H1 (cell line): ENCODE data around the gene MIP. TPM values are rescaled to one million over a fixed set of nuclear protein-coding genes. Genes with fewer than 3 reads are reported as not detected.

ENCODE experiments used
- CTCF ChIA-PET: fragments of 300-600 bp; sonication (Branson Sonifier 250); formaldehyde crosslinking; loops from one replicate; lab custom pipeline; 2021; ENCODE audit not compliant: partially characterized antibody; lab: Charles Lee
- POLR2A ChIA-PET: fragments of 300-600 bp; sonication (Branson Sonifier 250); formaldehyde crosslinking; loops from one replicate; lab custom pipeline; 2021; ENCODE audit warnings: inconsistent platforms; ENCODE audit not compliant: partially characterized antibody; lab: Charles Lee
- DNase-seq, 2 experiments: peaks; one replicate each; pipeline versions ENCODE4 v3.0.0 to v3.0.0-alpha.2; 2010 to 2022; ENCODE audit warnings: low spot score in 2 of 2, low read depth in 1 of 2, mixed read lengths in 1 of 2
- FAIRE-seq: peaks from 2 replicates; lab custom pipeline; 2011; peaks lifted over from hg19 to GRCh38; lab: Jason Lieb, UNC
- H2AFZ ChIP-seq: 2 replicates; pipeline ENCODE4 v1.8.1; 2012; ENCODE audit warnings: low read length, inconsistent platforms
- H2AK5ac ChIP-seq: 2 replicates; pipeline ENCODE4 v1.6.1; 2013; ENCODE audit warnings: low read depth, low read length
- H2BK120ac ChIP-seq: replicated peaks from 2 replicates; pipeline ENCODE3; 2013; ENCODE audit warnings: low read depth, low read length, inconsistent platforms
- H2BK12ac ChIP-seq: 2 replicates; pipeline ENCODE4 v1.6.1; 2013; ENCODE audit warnings: low read depth, low read length
- H2BK15ac ChIP-seq: 2 replicates; pipeline ENCODE4 v1.6.1; 2013; ENCODE audit warnings: low read length
- H2BK20ac ChIP-seq: 2 replicates; pipeline ENCODE4 v1.6.1; 2013; ENCODE audit warnings: low read length
- H2BK5ac ChIP-seq: 2 replicates; pipeline ENCODE4 v1.6.1; 2013; ENCODE audit warnings: low read depth, low read length
- H3K14ac ChIP-seq: 2 replicates; pipeline ENCODE4 v1.6.1; 2013; ENCODE audit warnings: inconsistent platforms; ENCODE audit not compliant: insufficient read length
- H3K18ac ChIP-seq: 2 replicates; pipeline ENCODE4 v1.6.1; 2013; ENCODE audit warnings: low read length; ENCODE audit errors: extremely low read depth
- H3K23ac ChIP-seq: 2 replicates; pipeline ENCODE4 v1.6.1; 2013; ENCODE audit warnings: inconsistent platforms; ENCODE audit not compliant: insufficient read length
- H3K23me2 ChIP-seq: 2 replicates; pipeline ENCODE4 v1.6.1; 2013; ENCODE audit warnings: low read depth, low read length
- H3K27ac ChIP-seq: 2 replicates; pipeline ENCODE4 v1.6.1; 2011; ENCODE audit warnings: low read depth, low read length, inconsistent platforms
- H3K27me3 ChIP-seq, 4 experiments: replicated peaks in 1 of 4; 1 replicate in 1 of 4; 2 replicates in 3 of 4; pipeline versions ENCODE4 v1.6.1 to v1.8.1; 2011 to 2013; ENCODE audit warnings: low read length in 3 of 4, mild to moderate bottlenecking in 3 of 4, inconsistent platforms in 2 of 4, mixed read lengths in 2 of 4, moderate library complexity in 1 of 4; ENCODE audit not compliant: control insufficient read depth in 3 of 4, insufficient read depth in 3 of 4; ENCODE audit errors: extremely low read depth in 1 of 4
- H3K36me3 ChIP-seq, 4 experiments: 2 replicates each; pipeline versions ENCODE4 v1.6.1 to v1.8.1; 2011 to 2013; ENCODE audit warnings: mild to moderate bottlenecking in 4 of 4, low read length in 3 of 4, moderate library complexity in 2 of 4, control low read depth in 1 of 4, inconsistent platforms in 1 of 4; ENCODE audit not compliant: insufficient read depth in 4 of 4, control insufficient read depth in 2 of 4
- H3K4ac ChIP-seq: replicated peaks from 2 replicates; pipeline ENCODE3; 2013; ENCODE audit warnings: low read length, low read depth, mixed read lengths, inconsistent platforms; ENCODE audit not compliant: insufficient read length
- H3K4me1 ChIP-seq, 4 experiments: replicated peaks in 1 of 4; 1 replicate in 1 of 4; 2 replicates in 3 of 4; pipeline versions ENCODE4 v1.6.1 to v1.8.1; 2011 to 2013; ENCODE audit warnings: low read length in 3 of 4, inconsistent platforms in 2 of 4, mixed read lengths in 1 of 4; ENCODE audit not compliant: insufficient read depth in 4 of 4, control insufficient read depth in 3 of 4
- H3K4me2 ChIP-seq, 2 experiments: 2 replicates each; pipeline versions ENCODE4 v1.6.1 to v1.8.1; 2011 to 2013; ENCODE audit warnings: low read depth in 2 of 2, low read length in 2 of 2, control low read depth in 1 of 2, inconsistent platforms in 1 of 2, mild to moderate bottlenecking in 1 of 2; ENCODE audit not compliant: insufficient read depth in 1 of 2
- H3K4me3 ChIP-seq, 4 experiments: fragments of 200-600, 300-600 bp in 1 of 4; sonication (generic), shearing (Covaris generic), sonication (Bioruptor Twin) in 1 of 4; 2 replicates each; pipeline versions ENCODE4 v1.5.1 to v1.8.1; 2011 to 2016; ENCODE audit warnings: low read length in 4 of 4, low read depth in 3 of 4, control low read depth in 2 of 4, inconsistent platforms in 2 of 4, mild to moderate bottlenecking in 2 of 4, mixed read lengths in 1 of 4, moderate library complexity in 1 of 4; ENCODE audit not compliant: insufficient read depth in 2 of 4; ENCODE audit errors: extremely low read depth in 1 of 4
- H3K56ac ChIP-seq: replicated peaks from 2 replicates; pipeline ENCODE3; 2013; ENCODE audit warnings: low read depth, mild to moderate bottlenecking, mixed read lengths, low read length, inconsistent platforms; ENCODE audit not compliant: insufficient read length
- H3K79me1 ChIP-seq: 2 replicates; pipeline ENCODE4 v1.6.1; 2013; ENCODE audit warnings: low read depth, low read length, control low read depth
- H3K79me2 ChIP-seq, 2 experiments: 2 replicates each; pipeline versions ENCODE4 v1.6.1 to v1.8.1; 2012 to 2013; ENCODE audit warnings: low read length in 2 of 2, mild to moderate bottlenecking in 2 of 2, inconsistent platforms in 1 of 2; ENCODE audit not compliant: insufficient read depth in 2 of 2, control insufficient read depth in 1 of 2
- H3K9ac ChIP-seq, 4 experiments: replicated peaks in 1 of 4; 1 replicate in 1 of 4; 2 replicates in 3 of 4; pipeline versions ENCODE4 v1.6.1 to v1.8.1; 2011 to 2013; ENCODE audit warnings: low read depth in 3 of 4, low read length in 3 of 4, control low read depth in 2 of 4, mild to moderate bottlenecking in 2 of 4, moderate library complexity in 2 of 4, inconsistent platforms in 1 of 4; ENCODE audit errors: extremely low read depth in 1 of 4
- H3K9me3 ChIP-seq, 2 experiments: 2 replicates each; pipeline versions ENCODE4 v1.6.1 to v1.8.1; 2012 to 2013; ENCODE audit warnings: mild to moderate bottlenecking in 2 of 2, moderate library complexity in 2 of 2, control low read depth in 1 of 2, inconsistent platforms in 1 of 2, low read depth in 1 of 2, low read length in 1 of 2, mixed read lengths in 1 of 2; ENCODE audit not compliant: insufficient read depth in 2 of 2
- H4K20me1 ChIP-seq, 2 experiments: replicated peaks in 1 of 2; 2 replicates each; pipeline versions ENCODE3 to v1.8.1; 2011 to 2013; ENCODE audit warnings: inconsistent platforms in 2 of 2, low read length in 2 of 2, mild to moderate bottlenecking in 1 of 2; ENCODE audit not compliant: insufficient read depth in 2 of 2, control insufficient read depth in 1 of 2
- H4K5ac ChIP-seq: 2 replicates; pipeline ENCODE4 v1.6.1; 2013; ENCODE audit warnings: low read length, low read depth, mixed read lengths, inconsistent platforms; ENCODE audit not compliant: insufficient read length
- H4K8ac ChIP-seq: 2 replicates; pipeline ENCODE4 v1.8.0; 2013; ENCODE audit warnings: mild to moderate bottlenecking, moderate library complexity, low read length, inconsistent platforms; ENCODE audit not compliant: insufficient read depth; ENCODE audit errors: extremely low read depth
- H4K91ac ChIP-seq: replicated peaks from 2 replicates; pipeline ENCODE3; 2013; ENCODE audit warnings: low read length, mixed read lengths, inconsistent platforms; ENCODE audit not compliant: insufficient read length
- CBX5 ChIP-seq: fragments of 300-800, 300-1000 bp; sonication (generic); IDR thresholded peaks from 2 replicates; pipeline ENCODE4 v1.7.1; 2016; ENCODE audit warnings: antibody characterized with exemption, low read length, low read depth
- EP300 ChIP-seq, 2 experiments: IDR thresholded peaks; 1 replicate in 1 of 2; 2 replicates in 1 of 2; pipeline ENCODE4 v1.6.1; 2011 to 2012; ENCODE audit warnings: low read depth in 2 of 2, low read length in 2 of 2, mild to moderate bottlenecking in 2 of 2, borderline replicate concordance in 1 of 2, inconsistent platforms in 1 of 2, moderate library complexity in 1 of 2
- KDM4A ChIP-seq: IDR thresholded peaks from one replicate; pipeline ENCODE4 v1.7.1; 2012; ENCODE audit warnings: low read depth, mild to moderate bottlenecking, moderate library complexity, low read length, inconsistent platforms; ENCODE audit not compliant: severe bottlenecking
- SIN3A ChIP-seq, 2 experiments: IDR thresholded peaks in 1 of 2; conservative IDR thresholded peaks in 1 of 2; 2 replicates each; pipeline ENCODE4 v1.6.1; 2011 to 2012; ENCODE audit warnings: low read length in 2 of 2, improper control_type of control experiment in 1 of 2, low read depth in 1 of 2, mild to moderate bottlenecking in 1 of 2
- TAF1 ChIP-seq: IDR thresholded peaks from 2 replicates; pipeline ENCODE4 v1.6.1; 2011; ENCODE audit warnings: mild to moderate bottlenecking, low read depth, low read length
- WGBS, 2 experiments: shearing (Covaris generic) in 1 of 2; methylation state at CpG; one replicate each; pipeline versions ENCODE4 v1.1.6 to v1.1.7; 2013 to 2015; ENCODE audit warnings: low lambda C conversion rate in 2 of 2, mixed read lengths in 2 of 2, inconsistent platforms in 1 of 2, low coverage in 1 of 2, missing lambda C conversion rate in 1 of 2; ENCODE audit not compliant: insufficient replicate concordance in 2 of 2, insufficient coverage in 1 of 2, insufficient read length in 1 of 2; ENCODE audit errors: extremely low coverage in 1 of 2, missing lambda C conversion rate in 1 of 2; 5-methylcytosine and 5-hydroxymethylcytosine counted together
- polyA plus RNA-seq, 7 experiments: library from polyadenylated mRNA; depleted of rRNA in 3 of 7; stranded (reverse) in 5 of 7; unstranded in 2 of 7; fragments of >200 nt in 5 of 7; fragments of 200-250 nt in 2 of 7; gene quantifications; 1 replicate in 5 of 7; 2 replicates in 1 of 7; 4 replicates in 1 of 7; pipeline versions ENCODE4 v1.2.1 to v1.2.3, GENCODE V29; 2011 to 2013; ENCODE audit warnings: missing spikeins in 2 of 7, mixed read lengths in 2 of 7
- total RNA-seq: library from RNA; stranded (reverse); fragmentation: NEBNext Ultra II Directional; extraction: Animal tissue kit (Norgen Biotek cat#: 25700); gene quantifications from 2 replicates; pipeline ENCODE4 v1.2.1, GENCODE V29; 2021

Gene MIP
- total and polyA plus RNA-seq, 2 of the 8 experiments (the other 6 are each of a cell fraction or from before 2014, with no cell fraction given), result 0.05 TPM; not detected in 1

- no peak overlapping the region for H4K8ac ChIP-seq
- ChIA-PET CTCF (interaction anchor here (0.9 to 1.9 kb wide), 3 partner anchors 19 to 743 kb away, joined by 3 to 7 read pairs (median 3); no protein-coding TSS in a partner anchor), POLR2A (interaction anchor here (1.9 kb wide), 1 partner anchor 17 kb away, joined by 7 read pairs; the partner anchor contains the start of gene TIMELESS)
- no peak overlapping the region for H3K23ac ChIP-seq
- H4K20me1 ChIP-seq, result peaks cover 0 to 1% of the 10 kb centered on the region in 2 experiments
- H3K36me3 ChIP-seq, result peaks cover 28 to 58% (median 48%) of the 10 kb centered on the region in 4 experiments
- DNase-seq, result no peak
- H3K27me3 ChIP-seq, result no peaks in the 10 kb centered on the region
- H2BK20ac ChIP-seq, result no peak overlapping the region
- no peak overlapping the region for H3K14ac ChIP-seq
- H3K9me3 ChIP-seq, result no peaks in the 10 kb centered on the region
- FAIRE-seq, result no peak
- peaks cover 0 to 24% of the 10 kb centered on the region in 2 experiments; a peak in 2 of 4 replicates for H3K79me2 ChIP-seq
- H3K27ac ChIP-seq, result no peak overlapping the region
- no peak overlapping the region for H3K4ac ChIP-seq
- H2AFZ ChIP-seq, result no peak overlapping the region
- H4K5ac ChIP-seq, result no peak overlapping the region
- no peak overlapping the region for H3K18ac ChIP-seq
- H2BK120ac ChIP-seq, result no peak overlapping the region
- H2BK5ac ChIP-seq, result no peak overlapping the region
- no peak for TF ChIP-seq CBX5
- TF ChIP-seq SIN3A (conservative IDR thresholded peaks at IDR 0.05 in 1 of 2, IDR thresholded peaks at IDR 0.05 in 1 of 2; ENCODE audit: low read depth in 1 of 2, low read length in 2 of 2), result no peak
- no peak for TF ChIP-seq EP300 (IDR thresholded peaks at IDR 0.05; ENCODE audit: borderline replicate concordance in 1 of 2, low read depth in 2 of 2, low read length in 2 of 2)
- no peak for TF ChIP-seq TAF1
- TF ChIP-seq KDM4A, result no peak
- 0 out of 2 replicates have a peak, but pooled peaks cover 2% of the 10 kb centered on the region for H3K79me1 ChIP-seq
- no peak overlapping the region for H4K91ac ChIP-seq
- H3K4me3 ChIP-seq, result no peak overlapping the region
- no peak overlapping the region for H2BK15ac ChIP-seq
- no peak overlapping the region for H2BK12ac ChIP-seq
- no peak overlapping the region for H3K56ac ChIP-seq
- no peaks in the 10 kb centered on the region for H3K4me1 ChIP-seq
- H2AK5ac ChIP-seq, result no peak overlapping the region
- WGBS, 2 experiments, result 92% methylated on average over 3 of the region's 3 CpGs; no CpG with 5 or more reads in 1 of the 2 experiments
- no peaks in the 10 kb centered on the region for H3K23me2 ChIP-seq
- no peak overlapping the region for H3K9ac ChIP-seq
- H3K4me2 ChIP-seq, result no peak overlapping the region
Measured at GRCh38 chr12:56431850-56432249, 22.6 kb downstream of the MIP start.
